Upper lobe of left lung (tissue), 4 donors: Measurements from ENCODE around the gene CDK6.

ENCODE experiments used
- CTCF ChIP-seq, 6 experiments: fragments of 450-650 bp in 4 of 6; fragments of 200-600 bp in 2 of 6; sonication (generic) in 2 of 6; IDR thresholded peaks; one replicate each; pipeline ENCODE4 v1.5.1; 2016 to 2019; ENCODE audit warnings: antibody characterized with exemption in 6 of 6
- EP300 ChIP-seq, 4 donors: sonication (generic); formaldehyde crosslinking; IDR thresholded peaks; one replicate each; pipeline ENCODE4 v1.5.1; 2017; ENCODE audit warnings: antibody characterized with exemption in 4 of 4, control low read depth in 2 of 4
- POLR2A ChIP-seq, 4 donors: fragments of 450-650 bp; IDR thresholded peaks; one replicate each; pipeline ENCODE4 v1.5.1; 2016 to 2017; ENCODE audit warnings: antibody characterized with exemption in 4 of 4, mild to moderate bottlenecking in 2 of 4

GRCh38 chr7:92831716-92832533 is 4.4 kb downstream of the CDK6 start:
- TF ChIP-seq CTCF (IDR thresholded peaks at IDR 0.05) = no peak
- TF ChIP-seq POLR2A (IDR thresholded peaks at IDR 0.05) = no peak
- TF ChIP-seq EP300 (IDR thresholded peaks at IDR 0.05) = no peak
